ENCODE results near the gene SSTR3. TPM values are rescaled to one million over a fixed set of nuclear protein-coding genes. Genes with fewer than 3 reads are reported as not detected.

SSTR3 gene
- total RNA-seq, 1 donor from 2014 or later: not detected

DNA sequence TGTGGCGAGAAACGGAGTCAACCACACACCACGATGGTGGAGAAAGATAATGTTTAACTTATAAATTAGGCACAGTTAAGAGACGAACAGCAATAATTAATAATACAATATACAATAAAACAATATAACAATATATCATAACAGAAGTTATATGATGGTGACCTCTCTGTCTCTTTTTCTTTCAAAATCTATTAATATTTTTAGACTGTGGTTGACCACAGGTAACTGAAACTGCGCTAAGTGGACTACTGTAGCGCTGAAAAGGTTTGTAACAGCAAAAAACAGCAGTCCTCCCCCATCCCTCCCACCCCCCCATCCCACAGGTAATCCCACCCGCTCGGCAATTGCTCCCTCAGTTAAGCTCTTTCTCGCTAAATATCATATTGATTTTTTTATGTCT lies 3.6 kb upstream of the SSTR3 start:
- intact Hi-C loops (cut with DNase I): no loop called here
- ATAC-seq (no peak), DNase-seq (no peak)
- no peaks in the 10 kb centered on the region for H3K36me3 ChIP-seq
- H3K4me3 ChIP-seq: no peak overlapping the region
- no peak overlapping the region for H3K27ac ChIP-seq
- H3K27me3 ChIP-seq: peaks cover 9% of the 10 kb centered on the region
- TF ChIP-seq, protein P1, sequence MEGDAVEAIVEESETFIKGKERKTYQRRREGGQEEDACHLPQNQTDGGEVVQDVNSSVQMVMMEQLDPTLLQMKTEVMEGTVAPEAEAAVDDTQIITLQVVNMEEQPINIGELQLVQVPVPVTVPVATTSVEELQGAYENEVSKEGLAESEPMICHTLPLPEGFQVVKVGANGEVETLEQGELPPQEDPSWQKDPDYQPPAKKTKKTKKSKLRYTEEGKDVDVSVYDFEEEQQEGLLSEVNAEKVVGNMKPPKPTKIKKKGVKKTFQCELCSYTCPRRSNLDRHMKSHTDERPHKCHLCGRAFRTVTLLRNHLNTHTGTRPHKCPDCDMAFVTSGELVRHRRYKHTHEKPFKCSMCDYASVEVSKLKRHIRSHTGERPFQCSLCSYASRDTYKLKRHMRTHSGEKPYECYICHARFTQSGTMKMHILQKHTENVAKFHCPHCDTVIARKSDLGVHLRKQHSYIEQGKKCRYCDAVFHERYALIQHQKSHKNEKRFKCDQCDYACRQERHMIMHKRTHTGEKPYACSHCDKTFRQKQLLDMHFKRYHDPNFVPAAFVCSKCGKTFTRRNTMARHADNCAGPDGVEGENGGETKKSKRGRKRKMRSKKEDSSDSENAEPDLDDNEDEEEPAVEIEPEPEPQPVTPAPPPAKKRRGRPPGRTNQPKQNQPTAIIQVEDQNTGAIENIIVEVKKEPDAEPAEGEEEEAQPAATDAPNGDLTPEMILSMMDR (IDR thresholded peaks at IDR 0.05): no peak
- H3K9me3 ChIP-seq: no peaks in the 10 kb centered on the region
- H3K4me1 ChIP-seq: no peaks in the 10 kb centered on the region

DNA sequence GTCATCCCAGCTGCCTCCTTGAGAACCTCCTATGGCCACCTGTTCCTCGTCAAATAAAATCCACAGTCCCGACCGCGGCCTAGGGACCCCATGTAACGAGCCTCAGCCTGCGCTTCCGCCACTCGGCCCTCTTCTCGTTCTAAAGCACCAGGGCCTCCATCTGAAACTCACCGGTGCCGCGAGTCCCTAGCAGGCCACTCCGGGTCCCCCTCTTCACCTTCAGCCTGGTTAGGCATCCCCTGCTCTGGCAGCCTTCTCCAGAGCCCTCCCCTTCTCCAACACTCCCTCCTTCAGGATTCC lies 2.4 kb upstream of the SSTR3 start:
- H3K27me3 ChIP-seq: peaks cover 7% of the 10 kb centered on the region
- DNase-seq (peak; percentile 41), ATAC-seq (no peak)
- no peak overlapping the region for H3K27ac ChIP-seq
- H3K4me1 ChIP-seq: no peaks in the 10 kb centered on the region
- no peaks in the 10 kb centered on the region for H3K36me3 ChIP-seq
- H3K9me3 ChIP-seq: no peaks in the 10 kb centered on the region
- H3K4me3 ChIP-seq: no peak overlapping the region
- TF ChIP-seq, protein P1 (IDR thresholded peaks at IDR 0.05): no peak
- intact Hi-C loops (cut with DNase I): no loop called here

DNA sequence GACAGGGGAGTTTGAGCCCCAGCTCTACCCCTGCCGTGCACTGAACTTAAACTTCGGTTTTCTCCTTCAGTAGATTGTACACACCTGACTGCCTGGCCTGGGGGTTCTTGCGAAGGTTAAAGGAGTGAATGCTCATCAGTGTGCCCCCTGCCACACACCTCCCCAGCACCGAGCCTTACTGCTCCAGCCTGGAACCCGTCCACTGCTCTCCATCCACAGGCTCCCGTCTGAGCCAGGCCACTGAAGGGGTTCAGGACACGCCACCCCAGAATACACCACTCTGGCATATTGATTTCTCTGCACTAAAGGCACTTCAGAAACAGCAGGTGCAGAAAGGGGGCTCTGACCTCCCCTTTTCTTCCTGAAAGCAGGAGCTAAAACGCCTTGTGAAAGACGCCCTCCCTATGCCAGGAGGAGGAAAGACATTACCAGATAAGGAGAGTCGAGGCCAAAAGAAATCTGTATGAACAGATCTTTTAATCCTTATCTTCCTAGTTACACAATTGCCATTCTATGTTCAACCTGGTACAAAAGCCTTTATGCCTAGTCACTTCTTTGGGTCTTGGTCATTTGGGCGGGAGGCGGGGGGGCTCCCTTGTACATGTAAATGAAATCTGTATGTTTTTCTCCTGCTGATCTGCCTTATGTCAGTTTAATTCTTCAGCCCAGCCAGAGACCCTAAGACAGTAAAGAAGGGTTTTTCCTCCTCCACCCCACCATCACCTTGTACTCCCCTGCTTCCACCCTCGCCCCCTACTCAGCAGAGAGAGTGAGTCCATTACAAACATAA lies 1.9 kb upstream of the SSTR3 start:
- TF ChIP-seq, protein P1 (IDR thresholded peaks at IDR 0.05): no peak
- Histone ChIP-seq H3K36me3 (no peaks in the 10 kb centered on the region), H3K9me3 (no peaks in the 10 kb centered on the region), H3K27ac (no peak overlapping the region), H3K4me3 (no peak overlapping the region), H3K27me3 (peaks cover 3% of the 10 kb centered on the region), H3K4me1 (no peaks in the 10 kb centered on the region)
- intact Hi-C loops (cut with DNase I): no loop called here
- ATAC-seq: no peak
- DNase-seq: peak; percentile 45

DNA sequence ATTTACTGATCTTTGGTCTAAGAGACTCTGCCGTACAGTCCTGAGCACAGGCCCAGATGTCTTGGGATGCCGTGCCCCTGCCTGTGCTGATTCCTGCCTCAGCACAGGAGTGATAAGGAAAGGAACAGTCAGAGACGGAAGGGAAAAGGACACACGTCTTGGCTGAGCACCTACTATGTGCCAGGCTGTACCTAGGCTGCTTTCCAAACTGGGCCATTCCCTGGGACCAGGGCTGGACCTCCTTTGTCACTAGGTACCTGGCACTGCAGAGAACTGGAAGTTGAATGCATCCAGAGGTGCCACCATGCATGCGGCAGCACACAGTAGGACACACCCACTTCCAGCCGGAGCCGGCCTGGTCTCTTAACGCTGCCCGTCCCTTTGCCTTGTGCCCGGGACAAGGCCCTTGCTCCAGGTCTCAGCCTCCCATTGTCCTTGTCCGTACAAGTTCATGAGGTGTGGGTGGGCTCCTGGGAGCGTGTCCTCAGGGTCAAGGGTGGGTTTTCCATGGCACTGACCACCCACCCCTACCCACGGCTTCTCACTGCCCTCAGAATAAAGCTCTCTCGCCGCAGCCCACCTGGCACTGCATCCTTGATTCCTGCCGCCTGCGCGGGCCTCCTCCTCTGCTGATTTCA lies 1.1 kb upstream of the SSTR3 start:
- no peak for ATAC-seq
- peak; percentile 60 for DNase-seq
- Histone ChIP-seq H3K27me3 (peaks cover 3% of the 10 kb centered on the region), H3K9me3 (no peaks in the 10 kb centered on the region), H3K4me3 (no peak overlapping the region), H3K36me3 (no peaks in the 10 kb centered on the region), H3K27ac (no peak overlapping the region), H3K4me1 (no peaks in the 10 kb centered on the region)
- TF ChIP-seq, protein P1 (IDR thresholded peaks at IDR 0.05): no peak
- intact Hi-C loops (cut with DNase I): no loop called here

DNA sequence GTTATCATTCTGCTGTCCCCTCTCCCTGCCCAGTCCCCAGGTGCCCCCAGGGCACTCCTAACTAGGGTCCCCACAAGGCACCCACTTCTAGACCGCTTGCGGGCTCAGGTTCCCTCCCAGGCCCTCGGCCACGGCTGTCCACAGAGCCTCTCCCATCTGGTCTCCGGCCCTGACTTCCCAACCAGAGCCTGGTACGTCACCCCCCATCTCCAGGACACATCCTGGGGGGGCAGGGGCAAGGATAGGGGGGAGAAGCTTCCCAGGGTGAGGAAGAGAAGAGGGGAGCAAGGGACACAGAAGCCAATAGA lies 457 bp downstream of the SSTR3 start:
- ATAC-seq (no peak), DNase-seq (no peak)
- Histone ChIP-seq H3K36me3 (no peaks in the 10 kb centered on the region), H3K27me3 (peaks cover 3% of the 10 kb centered on the region), H3K4me1 (no peaks in the 10 kb centered on the region), H3K4me3 (no peak overlapping the region), H3K9me3 (no peaks in the 10 kb centered on the region), H3K27ac (no peak overlapping the region)
- intact Hi-C loops (cut with DNase I): no loop called here
- TF ChIP-seq, protein P1 (IDR thresholded peaks at IDR 0.05): no peak

All from upper lobe of right lung (tissue), 1 donor.